Right ventricle myocardium inferior (tissue), 1 donor: ENCODE data around the gene DIDO1. TPM values are rescaled to one million over a fixed set of nuclear protein-coding genes. Genes with fewer than 3 reads are reported as not detected.
"Not testable (repeated sequence)": the region's sequence is repeated elsewhere in the genome, so short reads cannot be mapped to it uniquely, and the experiment has no call there.

Experiments
- ATAC-seq: fragments of 200-7000 bp; cut with Tn5 transposase; one replicate; pipeline ENCODE4 v1.9.1; 2020; ENCODE audit warnings: mild to moderate bottlenecking, moderate library complexity
- DNase-seq: peaks from one replicate; pipeline ENCODE4 v3.0.0; 2021; ENCODE audit errors: missing footprints
- intact Hi-C: fragments of 100-400 bp; cut with DNase I; formaldehyde crosslinking; loops from one replicate; pipeline ENCODE4 v1.11.0; 2022
- total RNA-seq: library from RNA; stranded (reverse); fragmentation: NEBNext Ultra II Directional; extraction: Animal tissue kit (Norgen Biotek cat#: 25700); gene quantifications from one replicate; pipeline ENCODE4 v1.2.1, GENCODE V29; 2021
- donor health status: DM: no; HTN: yes; CAD: no; lungs with severe emphysema.

The DIDO1 gene
- total RNA-seq, 1 donor from 2014 or later, result 33.5 TPM

- intact Hi-C loops, result no loop called here
- peak; percentile 50 for DNase-seq
- no peak for ATAC-seq
These were observed 37.5 kb upstream of the DIDO1 start for GRCh38 chr20:62963614-62964397.

- DNase-seq (peak; percentile 58), ATAC-seq (no peak)
- intact Hi-C loops, result no loop called here
These were observed 36.7 kb upstream of the DIDO1 start for GRCh38 chr20:62962891-62963613.

- ATAC-seq, result no peak
- DNase-seq, result no peak
- intact Hi-C loops, result no loop called here
These were observed 36.0 kb upstream of the DIDO1 start for GRCh38 chr20:62962221-62962879.

GRCh38 chr20:62961799-62962198 is 35.5 kb upstream of the DIDO1 start:
- ATAC-seq, result no peak
- intact Hi-C loops, result no loop called here

GRCh38 chr20:62961310-62961783 is 35.0 kb upstream of the DIDO1 start:
- ATAC-seq, result no peak
- intact Hi-C loops, result no loop called here
- DNase-seq, result peak; percentile 28

More at GRCh38 chr20:62961799-62962198, 35.5 kb upstream of the DIDO1 start:
- peak; percentile 45 for DNase-seq

- ATAC-seq, intact Hi-C loops: not testable (repeated sequence)
- peak; percentile 46 for DNase-seq
These were observed 34.4 kb upstream of the DIDO1 start for GRCh38 chr20:62960446-62961309.

- DNase-seq (peak; percentile 30), ATAC-seq (no peak)
- intact Hi-C loops, result no loop called here
These were observed 33.7 kb upstream of the DIDO1 start for GRCh38 chr20:62959998-62960436.

GRCh38 chr20:62959101-62959971 is 33.0 kb upstream of the DIDO1 start:
- intact Hi-C loops, result no loop called here
- no peak for ATAC-seq
- peak; percentile 65 for DNase-seq

GRCh38 chr20:62958388-62959100 is 32.2 kb upstream of the DIDO1 start:
- ATAC-seq, result no peak
- intact Hi-C loops, result no loop called here
- DNase-seq, result peak; percentile 22

GRCh38 chr20:62957136-62958117 is 31.1 kb upstream of the DIDO1 start:
- intact Hi-C loops, result no loop called here
- ATAC-seq (no peak), DNase-seq (peak; percentile 45)

- ATAC-seq (no peak), DNase-seq (peak; percentile 61)
- intact Hi-C loops, result no loop called here
These were observed 30.3 kb upstream of the DIDO1 start for GRCh38 chr20:62956387-62957135.

- intact Hi-C loops, result no loop called here
- peak; percentile 68 for DNase-seq
These were observed 29.4 kb upstream of the DIDO1 start for GRCh38 chr20:62955519-62956386.

GRCh38 chr20:62953839-62954703 is 27.8 kb upstream of the DIDO1 start:
- intact Hi-C loops, result no loop called here
- peak; percentile 90 for DNase-seq
- ATAC-seq, result peak; percentile 64

More at GRCh38 chr20:62955519-62956386, 29.4 kb upstream of the DIDO1 start:
- ATAC-seq, result peak; percentile 30
